ENCODE measurements around the gene CCNG1.

- TF ChIP-seq OSR1 (CRISPR knock-in tag; IDR thresholded peaks at IDR 0.05): no peak
- no peak for TF ChIP-seq ZNF565 (CRISPR knock-in tag; conservative IDR thresholded peaks at IDR 0.05; ENCODE audit: low read depth)
- TF ChIP-seq POU6F1 (CRISPR knock-in tag; IDR thresholded peaks at IDR 0.05; ENCODE audit: borderline replicate concordance, low read depth): no peak
These were observed 41.6 kb upstream of the CCNG1 start for GRCh38 chr5:163395792-163396191.
